OCI-LY3 (cell line): ENCODE results near the gene VRTN.

ENCODE experiments used
- EZH2phosphoT487 ChIP-seq: fragments of 200-600 bp; shearing (Covaris generic); IDR thresholded peaks from 2 replicates; pipeline ENCODE4 v1.6.1; 2018; ENCODE audit warnings: antibody characterized with exemption, mixed run types, low read depth
- TF ChIP-seq, protein P1 (sequence below): fragments of 200-600, 300-600 bp; sonication (generic); IDR thresholded peaks from 2 replicates; pipeline ENCODE4 v1.5.1; 2014; ENCODE audit warnings: antibody characterized with exemption, low read length, low read depth

- TF ChIP-seq, protein P1, sequence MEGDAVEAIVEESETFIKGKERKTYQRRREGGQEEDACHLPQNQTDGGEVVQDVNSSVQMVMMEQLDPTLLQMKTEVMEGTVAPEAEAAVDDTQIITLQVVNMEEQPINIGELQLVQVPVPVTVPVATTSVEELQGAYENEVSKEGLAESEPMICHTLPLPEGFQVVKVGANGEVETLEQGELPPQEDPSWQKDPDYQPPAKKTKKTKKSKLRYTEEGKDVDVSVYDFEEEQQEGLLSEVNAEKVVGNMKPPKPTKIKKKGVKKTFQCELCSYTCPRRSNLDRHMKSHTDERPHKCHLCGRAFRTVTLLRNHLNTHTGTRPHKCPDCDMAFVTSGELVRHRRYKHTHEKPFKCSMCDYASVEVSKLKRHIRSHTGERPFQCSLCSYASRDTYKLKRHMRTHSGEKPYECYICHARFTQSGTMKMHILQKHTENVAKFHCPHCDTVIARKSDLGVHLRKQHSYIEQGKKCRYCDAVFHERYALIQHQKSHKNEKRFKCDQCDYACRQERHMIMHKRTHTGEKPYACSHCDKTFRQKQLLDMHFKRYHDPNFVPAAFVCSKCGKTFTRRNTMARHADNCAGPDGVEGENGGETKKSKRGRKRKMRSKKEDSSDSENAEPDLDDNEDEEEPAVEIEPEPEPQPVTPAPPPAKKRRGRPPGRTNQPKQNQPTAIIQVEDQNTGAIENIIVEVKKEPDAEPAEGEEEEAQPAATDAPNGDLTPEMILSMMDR = peak; percentile 67
- no peak for TF ChIP-seq EZH2phosphoT487
Observed at GRCh38 chr14:74324931-74325361, 23.3 kb upstream of the VRTN start.
